GM10266 (cell line): ENCODE measurements around the gene KRT28.
"Not testable (repeated sequence)": the region's sequence is repeated elsewhere in the genome, so short reads cannot be mapped to it uniquely, and the experiment has no call there.

Source experiments
- DNase-seq: peaks from one replicate; pipeline ENCODE4 v3.0.0; 2012; ENCODE audit errors: extremely low spot score
- TF ChIP-seq, protein P1 (sequence below): IDR thresholded peaks from 2 replicates; pipeline ENCODE4 v1.5.1; 2012; ENCODE audit warnings: mild to moderate bottlenecking, low read depth; ENCODE audit not compliant: control insufficient read depth, insufficient read depth; ENCODE audit errors: missing control alignments

Gene KRT28

DNA sequence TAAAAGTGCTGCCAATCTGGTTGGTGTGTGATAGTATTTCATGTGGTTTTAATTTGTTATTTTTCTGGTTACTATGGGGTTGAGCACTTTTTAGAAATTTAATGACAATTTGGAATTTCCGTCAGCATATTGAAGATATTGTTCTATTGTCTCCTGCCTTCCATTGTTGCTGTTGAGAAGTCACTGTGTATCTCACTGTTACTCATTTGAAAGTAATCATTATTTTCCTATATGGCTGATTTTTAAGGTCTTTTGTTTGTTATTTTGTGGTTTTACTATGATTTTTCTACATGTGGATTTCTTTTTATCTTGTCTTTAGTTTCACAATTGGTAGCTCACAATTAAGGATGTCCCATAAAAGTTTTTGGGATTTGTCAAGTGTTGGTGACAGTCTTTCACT, 36.0 kb downstream of the KRT28 start:
- no peak for DNase-seq
- TF ChIP-seq, protein P1, sequence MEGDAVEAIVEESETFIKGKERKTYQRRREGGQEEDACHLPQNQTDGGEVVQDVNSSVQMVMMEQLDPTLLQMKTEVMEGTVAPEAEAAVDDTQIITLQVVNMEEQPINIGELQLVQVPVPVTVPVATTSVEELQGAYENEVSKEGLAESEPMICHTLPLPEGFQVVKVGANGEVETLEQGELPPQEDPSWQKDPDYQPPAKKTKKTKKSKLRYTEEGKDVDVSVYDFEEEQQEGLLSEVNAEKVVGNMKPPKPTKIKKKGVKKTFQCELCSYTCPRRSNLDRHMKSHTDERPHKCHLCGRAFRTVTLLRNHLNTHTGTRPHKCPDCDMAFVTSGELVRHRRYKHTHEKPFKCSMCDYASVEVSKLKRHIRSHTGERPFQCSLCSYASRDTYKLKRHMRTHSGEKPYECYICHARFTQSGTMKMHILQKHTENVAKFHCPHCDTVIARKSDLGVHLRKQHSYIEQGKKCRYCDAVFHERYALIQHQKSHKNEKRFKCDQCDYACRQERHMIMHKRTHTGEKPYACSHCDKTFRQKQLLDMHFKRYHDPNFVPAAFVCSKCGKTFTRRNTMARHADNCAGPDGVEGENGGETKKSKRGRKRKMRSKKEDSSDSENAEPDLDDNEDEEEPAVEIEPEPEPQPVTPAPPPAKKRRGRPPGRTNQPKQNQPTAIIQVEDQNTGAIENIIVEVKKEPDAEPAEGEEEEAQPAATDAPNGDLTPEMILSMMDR, result no peak

- TF ChIP-seq, protein P1, result no peak
- DNase-seq, result no peak
Measured at GRCh38 chr17:40760105-40761016, 39.4 kb downstream of the KRT28 start.

GRCh38 chr17:40755231-40755630, 44.5 kb downstream of the KRT28 start, which contains the start of gene KRT25:
TSS of gene KRT25 (minus strand) at chr17:40755331. CDS start at chr17:40755271, 60 bp downstream.
- TF ChIP-seq, protein P1, result no peak
- DNase-seq, result no peak

DNA sequence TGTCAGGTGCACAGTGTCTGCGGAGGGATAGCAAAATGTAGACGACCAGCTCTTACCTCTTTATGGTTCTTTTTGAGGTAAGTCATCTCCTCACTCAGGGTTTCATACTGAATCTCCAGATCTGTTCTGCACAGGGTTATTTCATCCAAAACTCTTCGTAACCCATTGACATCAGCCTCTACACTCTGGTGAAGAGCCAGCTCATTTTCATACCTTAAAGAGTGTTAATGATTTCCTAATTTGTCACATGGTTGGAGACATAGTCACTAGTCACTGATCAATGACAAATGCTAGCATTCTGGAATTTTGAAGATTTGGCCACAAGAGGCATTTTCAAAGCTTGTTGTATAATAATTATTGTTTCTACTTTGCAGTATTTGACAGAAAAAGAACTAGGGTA, 46.0 kb downstream of the KRT28 start:
- TF ChIP-seq, protein P1, result no peak
- no peak for DNase-seq

DNA sequence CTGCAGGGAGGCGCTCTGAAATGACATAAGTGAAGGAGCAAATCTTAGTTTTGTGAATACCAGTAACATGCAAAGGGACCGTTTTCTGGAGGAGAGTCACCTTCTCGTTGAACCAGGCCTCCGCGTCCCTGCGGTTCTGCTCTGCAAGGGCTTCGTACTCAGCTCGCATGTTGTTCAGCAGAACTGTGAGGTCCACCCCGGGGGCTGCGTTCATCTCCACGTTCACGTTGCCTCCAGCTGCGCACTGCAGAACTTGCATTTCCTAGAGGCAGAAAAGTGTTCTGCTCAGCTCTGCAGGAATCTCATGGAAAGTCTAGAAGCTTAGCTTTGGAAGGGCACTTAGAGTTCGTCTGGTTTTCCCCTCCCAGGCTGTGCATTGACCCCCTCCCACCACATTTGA, 48.7 kb downstream of the KRT28 start:
- no peak for DNase-seq

DNA sequence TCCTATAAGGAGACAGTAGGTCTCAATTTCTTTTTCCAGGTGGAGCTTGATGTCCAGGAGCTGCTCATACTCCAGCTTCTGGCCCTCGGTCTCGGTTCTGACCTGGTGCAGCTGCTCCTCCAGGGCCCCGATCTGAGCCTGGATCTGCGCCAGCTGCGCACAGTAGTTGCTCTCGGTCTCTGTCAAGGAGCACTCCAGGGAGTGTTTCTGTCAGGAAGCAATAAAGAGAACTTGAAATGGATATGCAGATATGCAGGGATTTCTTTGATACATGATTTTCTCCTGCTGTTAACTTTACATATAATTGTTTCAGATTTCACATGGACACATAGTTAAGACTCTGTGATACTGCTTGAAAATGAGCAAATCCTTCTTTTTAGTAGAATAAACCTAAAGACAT, 49.4 kb downstream of the KRT28 start:
- TF ChIP-seq, protein P1, result no peak
- DNase-seq, result no peak

More for the DNA sequence above, 48.7 kb downstream of the KRT28 start:
- TF ChIP-seq, protein P1, result no peak

DNA sequence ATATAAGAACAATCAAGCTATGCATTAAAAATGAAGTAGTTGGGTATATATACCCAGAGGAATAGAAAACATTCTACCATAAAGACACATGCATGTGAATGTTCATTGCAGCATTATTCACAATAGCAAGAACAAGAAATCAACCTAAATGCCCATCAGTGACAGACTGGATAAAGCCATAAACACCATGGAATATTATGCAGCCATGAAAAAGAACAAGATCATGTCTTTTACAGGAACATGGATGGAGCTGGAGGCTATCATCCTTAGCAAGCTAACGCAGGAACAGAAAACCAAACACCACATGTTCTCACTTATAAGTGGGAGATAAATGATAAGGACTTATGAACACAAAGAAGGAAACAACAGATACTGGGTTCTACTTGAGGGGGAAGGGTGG, 51.1 kb downstream of the KRT28 start:
- not testable (repeated sequence) for DNase-seq
